Spleen (tissue), 11 donors: Measurements from ENCODE around the gene TANC1. TPM values are rescaled to one million over a fixed set of nuclear protein-coding genes. Genes with fewer than 3 reads are reported as not detected.

ENCODE experiments used
- DNase-seq: peaks from one replicate; pipeline ENCODE4 v3.0.0-alpha.2; 2020
- H3K27ac ChIP-seq, 8 donors: fragments of 200-600 bp; sonication (generic) in 7 of 8; 1 replicate in 4 of 8; 2 replicates in 4 of 8; pipeline versions ENCODE4 v1.5.0 to v1.8.0; 2016 to 2021; ENCODE audit warnings: inconsistent platforms in 4 of 8, mild to moderate bottlenecking in 4 of 8, moderate library complexity in 1 of 8
- H3K27me3 ChIP-seq, 7 donors: fragments of 200-600 bp; sonication (generic) in 6 of 7; replicated peaks in 1 of 7; 1 replicate in 4 of 7; 2 replicates in 3 of 7; pipeline versions ENCODE4 v1.5.0 to v1.8.0; 2016 to 2021; ENCODE audit warnings: inconsistent platforms in 3 of 7, mild to moderate bottlenecking in 1 of 7
- H3K36me3 ChIP-seq, 6 donors: fragments of 200-600 bp; sonication (generic) in 5 of 6; 1 replicate in 4 of 6; 2 replicates in 2 of 6; pipeline versions ENCODE4 v1.5.0 to v1.8.0; 2016 to 2021; ENCODE audit warnings: inconsistent platforms in 2 of 6
- H3K4me1 ChIP-seq, 6 donors: fragments of 200-600 bp; sonication (generic) in 5 of 6; 1 replicate in 3 of 6; 2 replicates in 3 of 6; pipeline versions ENCODE4 v1.5.0 to v1.8.0; 2016 to 2021; ENCODE audit warnings: inconsistent platforms in 3 of 6
- H3K4me3 ChIP-seq, 8 donors: fragments of 200-600 bp; sonication (generic) in 7 of 8; 1 replicate in 4 of 8; 2 replicates in 4 of 8; pipeline versions ENCODE4 v1.5.0 to v1.8.0; 2016 to 2021; ENCODE audit warnings: inconsistent platforms in 4 of 8, mild to moderate bottlenecking in 4 of 8, moderate library complexity in 2 of 8
- H3K9me3 ChIP-seq, 8 donors: fragments of 200-600 bp; sonication (generic) in 7 of 8; 1 replicate in 4 of 8; 2 replicates in 4 of 8; pipeline versions ENCODE4 v1.5.0 to v1.8.0; 2016 to 2021; ENCODE audit warnings: inconsistent platforms in 4 of 8
- CTCF ChIP-seq, 11 experiments: fragments of 200-600 bp in 7 of 11; fragments of 450-650 bp in 4 of 11; sonication (generic) in 4 of 11; IDR thresholded peaks in 8 of 11; conservative IDR thresholded peaks in 3 of 11; 1 replicate in 7 of 11; 2 replicates in 4 of 11; pipeline versions ENCODE4 v1.4.0 to v1.8.0; 2016 to 2021; ENCODE audit warnings: antibody characterized with exemption in 11 of 11, inconsistent platforms in 4 of 11, mild to moderate bottlenecking in 1 of 11
- POLR2A ChIP-seq, 3 donors: fragments of 450-650 bp; IDR thresholded peaks; one replicate each; pipeline ENCODE4 v1.5.1; 2017; ENCODE audit warnings: antibody characterized with exemption in 3 of 3, mild to moderate bottlenecking in 1 of 3
- POLR2AphosphoS5 ChIP-seq, 3 donors: sonication (generic); formaldehyde crosslinking; IDR thresholded peaks; one replicate each; pipeline ENCODE4 v1.5.1; 2017; ENCODE audit warnings: antibody characterized with exemption in 3 of 3
- WGBS, 5 donors: extraction: QIAGEN DNeasy Blood & Tissue Kit in 3 of 5; methylation state at CpG; one replicate each; pipeline versions ENCODE4 v1.1.5 to v1.1.7; 2013 to 2018; 5-methylcytosine and 5-hydroxymethylcytosine counted together
- intact Hi-C: fragments of 100-400 bp; cut with DNase I; formaldehyde crosslinking; loops from one replicate; pipeline ENCODE4 v1.15.0; 2023; ENCODE audit warnings: low total_unique reads
- polyA plus RNA-seq, 3 donors: library from polyadenylated mRNA; stranded (reverse); fragments of 200-250 nt; gene quantifications; one replicate each; pipeline ENCODE4 v1.2.1, GENCODE V29; 2013
- total RNA-seq, 7 donors: library from RNA; depleted of rRNA in 3 of 7; stranded (reverse); fragments of >200 nt in 3 of 7; fragmentation: NEBNext Ultra II Directional in 4 of 7; extraction: Animal tissue kit (Norgen Biotek cat#: 25700) in 4 of 7; gene quantifications; one replicate each; pipeline versions ENCODE4 v1.1.0 to v1.2.1, GENCODE V29; 2016 to 2021
- donor health status: healthy with polysubstance abuse.
- donor health status: DM: no; HTN: no; CAD: no; lungs with moderate emphysema.
- donor health status: DM: no; HTN: no; CAD: no.
- donor health status: Bipolar disorder and iron deficiency.
- donor health status: healthy.
- donor health status: DM: no; HTN: no; CAD: no.
- donor health status: DM: yes; HTN: yes; CAD: no.

TANC1 gene
- total and polyA plus RNA-seq, 10 donors, result 3.1 to 28.2 (median 21.7) TPM

DNA sequence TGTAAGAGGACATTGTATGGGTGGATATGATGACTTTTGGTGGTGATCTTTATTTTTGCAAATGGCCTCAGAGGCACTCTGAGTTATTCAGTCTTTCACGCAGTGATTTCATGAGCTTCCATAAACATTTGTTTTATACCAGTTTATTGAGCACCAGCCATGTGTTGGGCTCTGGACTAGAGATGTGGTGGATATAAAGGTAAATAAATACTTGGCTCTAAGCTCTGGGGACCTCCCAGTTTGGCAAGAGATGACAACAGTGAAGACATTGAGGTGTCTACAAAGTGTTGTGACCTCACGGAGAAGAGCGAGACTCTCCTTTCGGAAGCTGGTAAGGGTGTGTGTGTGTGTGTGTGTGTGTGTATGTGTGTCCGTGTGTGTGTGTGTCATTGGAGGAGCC lies 146.4 kb downstream of the TANC1 start:
- TF ChIP-seq POLR2AphosphoS5 (IDR thresholded peaks at IDR 0.05), result no peak
- TF ChIP-seq CTCF (IDR thresholded peaks at IDR 0.05 in 8 of 11, conservative IDR thresholded peaks at IDR 0.05 in 3 of 11), result no peak
- TF ChIP-seq POLR2A (IDR thresholded peaks at IDR 0.05), result no peak
- no peaks in the 10 kb centered on the region for H3K27me3 ChIP-seq
- H3K36me3 ChIP-seq, result no peaks in the 10 kb centered on the region
- H3K4me1 ChIP-seq, result peaks cover 0 to 18% (median 9%) of the 10 kb centered on the region in 6 donors
- DNase-seq, result no peak
- 91 to 99% (median 93%) methylated on average over 5 of the region's 5 CpGs for WGBS, 5 donors
- H3K4me3 ChIP-seq, result no peak overlapping the region
- intact Hi-C loops, result no loop called here
- H3K27ac ChIP-seq, result no peak overlapping the region
- H3K9me3 ChIP-seq, result peaks cover 0 to 8% (median 0%) of the 10 kb centered on the region in 8 donors

DNA sequence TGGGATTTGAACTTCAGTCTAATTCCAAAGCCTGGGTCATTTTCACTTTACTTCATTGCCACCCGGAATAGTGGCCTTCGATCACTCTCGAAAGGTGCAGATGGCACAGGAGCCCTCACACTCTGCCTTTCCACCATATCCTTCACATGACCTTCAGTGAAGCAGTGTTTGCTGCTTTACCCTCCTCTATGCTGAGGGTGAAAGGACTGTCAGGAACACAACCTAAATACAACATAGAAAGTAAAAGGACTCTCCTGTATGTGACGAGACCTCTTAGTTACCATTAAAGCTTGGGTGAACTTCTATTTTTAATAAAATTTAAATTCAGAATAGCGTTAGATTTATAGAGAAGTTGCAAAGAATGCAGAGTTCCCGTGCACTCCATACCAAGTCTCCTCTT lies 148.5 kb downstream of the TANC1 start:
- intact Hi-C loops, result no loop called here
- 93 to 98% (median 95%) methylated on average over 6 of the region's 6 CpGs for WGBS, 5 donors
- no peak for TF ChIP-seq POLR2A (IDR thresholded peaks at IDR 0.05)
- no peak for TF ChIP-seq POLR2AphosphoS5 (IDR thresholded peaks at IDR 0.05)
- TF ChIP-seq CTCF (IDR thresholded peaks at IDR 0.05 in 8 of 11, conservative IDR thresholded peaks at IDR 0.05 in 3 of 11), result no peak
- DNase-seq, result no peak
- H3K27me3 ChIP-seq, result no peaks in the 10 kb centered on the region
- no peaks in the 10 kb centered on the region for H3K36me3 ChIP-seq
- H3K9me3 ChIP-seq, result peaks cover 0 to 8% (median 0%) of the 10 kb centered on the region in 8 donors
- peaks cover 0 to 18% (median 9%) of the 10 kb centered on the region in 6 donors for H3K4me1 ChIP-seq
- no peak overlapping the region for H3K27ac ChIP-seq
- no peak overlapping the region for H3K4me3 ChIP-seq

DNA sequence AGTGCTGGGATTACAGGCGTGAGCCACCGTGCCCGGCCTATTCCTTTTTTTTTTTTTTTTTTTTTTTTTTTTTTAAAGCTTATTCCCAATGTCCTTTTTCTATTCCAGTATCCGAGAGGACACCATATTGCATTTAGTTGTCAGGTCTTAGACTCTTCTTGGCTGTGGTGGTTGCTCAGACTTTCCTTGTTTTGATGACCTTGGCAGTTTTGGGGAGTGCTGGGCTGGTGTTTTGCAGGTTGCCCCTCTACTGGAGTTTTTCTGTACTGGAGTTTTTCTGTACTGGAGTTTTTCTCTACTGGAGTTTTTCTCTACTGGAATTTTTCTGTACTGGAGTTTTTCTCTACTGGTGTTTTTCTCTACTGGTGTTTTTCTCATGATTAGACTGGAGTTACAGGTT lies 149.2 kb downstream of the TANC1 start:
- DNase-seq, result no peak
- intact Hi-C loops, result loop anchor here (2.0 kb wide), 1 partner anchor 215 kb away; no protein-coding TSS in a partner anchor
- Histone ChIP-seq H3K4me3 (no peak overlapping the region), H3K4me1 (peaks cover 0 to 18% (median 9%) of the 10 kb centered on the region in 6 donors), H3K27me3 (no peaks in the 10 kb centered on the region), H3K9me3 (peaks cover 0 to 8% (median 0%) of the 10 kb centered on the region in 8 donors), H3K27ac (no peak overlapping the region), H3K36me3 (no peaks in the 10 kb centered on the region)
- 77 to 100% (median 95%) methylated on average over 1 to 4 of the region's 4 CpGs for WGBS, 5 donors
- TF ChIP-seq POLR2AphosphoS5 (IDR thresholded peaks at IDR 0.05) (no peak), POLR2A (IDR thresholded peaks at IDR 0.05) (no peak), CTCF (IDR thresholded peaks at IDR 0.05 in 8 of 11, conservative IDR thresholded peaks at IDR 0.05 in 3 of 11) (no peak)

DNA sequence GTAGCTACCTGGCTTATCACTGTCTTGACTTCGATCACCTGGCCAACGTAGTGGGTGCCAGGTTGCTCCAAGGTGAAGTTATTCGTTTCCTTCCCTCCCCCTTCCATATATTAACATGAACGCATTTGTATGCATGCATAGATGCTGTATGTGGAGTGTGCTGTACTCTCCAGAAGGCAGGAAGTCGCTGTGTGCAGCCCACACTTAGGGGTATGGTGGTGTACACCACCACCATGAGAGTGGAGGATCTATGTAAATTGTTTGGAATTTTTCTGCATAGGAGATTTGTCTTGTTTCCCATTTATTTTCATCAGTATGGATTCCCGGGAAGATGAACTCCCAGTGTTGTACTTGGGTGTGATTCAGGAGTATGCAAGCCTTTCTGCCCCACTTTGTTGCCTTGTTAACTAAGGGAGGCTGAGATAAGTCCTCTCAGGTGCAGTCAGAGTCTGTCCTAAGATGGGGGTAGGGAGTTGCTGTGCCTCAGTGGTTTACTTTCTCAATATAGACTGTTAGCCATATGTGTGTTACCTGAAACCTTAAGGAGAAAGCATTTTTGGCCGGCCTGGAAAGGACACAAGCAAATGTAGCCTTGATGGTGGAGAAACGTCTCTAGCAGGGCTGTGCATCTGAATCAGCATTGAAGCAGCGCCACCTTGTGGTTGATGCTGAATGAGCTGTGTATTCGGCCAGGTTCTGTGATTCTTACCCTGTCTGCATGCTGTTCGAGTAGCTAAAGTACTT lies 149.8 kb downstream of the TANC1 start:
- Histone ChIP-seq H3K27ac (no peak overlapping the region), H3K27me3 (no peaks in the 10 kb centered on the region), H3K9me3 (peaks cover 0 to 8% (median 0%) of the 10 kb centered on the region in 8 donors), H3K4me3 (no peak overlapping the region), H3K36me3 (no peaks in the 10 kb centered on the region), H3K4me1 (peaks cover 0 to 18% (median 9%) of the 10 kb centered on the region in 6 donors)
- intact Hi-C loops, result loop anchor here (2.0 kb wide), 1 partner anchor 215 kb away; no protein-coding TSS in a partner anchor
- peak; percentile 90 for DNase-seq
- TF ChIP-seq POLR2AphosphoS5 (IDR thresholded peaks at IDR 0.05) (no peak), CTCF (IDR thresholded peaks at IDR 0.05 in 8 of 11, conservative IDR thresholded peaks at IDR 0.05 in 3 of 11) (peak; percentile 60 to 89 (median 83))
- 42 to 47% (median 45%) methylated on average over 11 of the region's 11 CpGs for WGBS, 5 donors
